K562 (cell line): ENCODE data around the gene FOSL1. TPM values are rescaled to one million over a fixed set of nuclear protein-coding genes. Genes with fewer than 3 reads are reported as not detected.
A peak's percentile ranks its signal among the peaks of the same experiment; 100 is the strongest.

ENCODE experiments used
- BMI1 ChIP-seq: fragments of 150-350 bp; IDR thresholded peaks from 2 replicates; pipeline ENCODE4 v1.6.1; 2014; ENCODE audit warnings: low read length
- CCAR2 ChIP-seq: fragments of 200-400 bp; formaldehyde crosslinking; IDR thresholded peaks from 2 replicates; pipeline ENCODE4 v1.6.1; 2017; ENCODE audit warnings: mild to moderate bottlenecking, low read depth, low read length
- CSDE1 ChIP-seq, 2 experiments: fragments of 450-650 bp; IDR thresholded peaks; 2 replicates each; pipeline ENCODE4 v1.6.1; 2016; ENCODE audit warnings: mild to moderate bottlenecking in 1 of 2
- CTBP1 ChIP-seq: fragments of 450-650 bp; IDR thresholded peaks from 2 replicates; pipeline ENCODE4 v1.6.1; 2016; ENCODE audit warnings: borderline replicate concordance
- DMBX1 ChIP-seq: fragments of 250-450 bp; sonication (Bioruptor Pico); IDR thresholded peaks from 2 replicates; pipeline ENCODE4 v1.8.0; 2022; ENCODE audit warnings: inconsistent platforms, mild to moderate bottlenecking, moderate library complexity, borderline replicate concordance
- FOXP1 ChIP-seq: sonication (generic); formaldehyde crosslinking; IDR thresholded peaks from 2 replicates; pipeline ENCODE4 v1.8.0; 2022; ENCODE audit warnings: mild to moderate bottlenecking, missing genetic modification reagents
- LCOR ChIP-seq: sonication (generic); formaldehyde crosslinking; IDR thresholded peaks from 2 replicates; pipeline ENCODE4 v1.8.0; 2022; ENCODE audit warnings: mild to moderate bottlenecking, missing genetic modification reagents
- NFIX ChIP-seq: fragments of 250-450 bp; sonication (Bioruptor Pico); IDR thresholded peaks from 2 replicates; pipeline ENCODE4 v1.4.0; 2020; ENCODE audit warnings: low read depth, mild to moderate bottlenecking, moderate library complexity
- NFYB ChIP-seq: IDR thresholded peaks from 2 replicates; pipeline ENCODE4 v1.6.1; 2011; ENCODE audit warnings: mild to moderate bottlenecking, moderate library complexity; ENCODE audit not compliant: insufficient read length; ENCODE audit errors: extremely low read depth
- RNF2 ChIP-seq: sonication (generic); IDR thresholded peaks from 2 replicates; pipeline ENCODE4 v1.6.1; 2016
- TARDBP ChIP-seq: fragments of 450-650 bp; IDR thresholded peaks from 2 replicates; pipeline ENCODE4 v1.6.1; 2016
- ZBTB1 ChIP-seq: sonication (generic); formaldehyde crosslinking; IDR thresholded peaks from 2 replicates; pipeline ENCODE4 v1.8.1; 2023; ENCODE audit warnings: missing genetic modification reagents, low read depth, mild to moderate bottlenecking, borderline replicate concordance
- polyA plus RNA-seq, 8 experiments: library from polyadenylated mRNA; depleted of rRNA in 4 of 8; stranded (reverse) in 5 of 8; unstranded in 3 of 8; fragments of >200 nt; fragmentation: Nextera tagmentation in 2 of 8; fragmentation: Illumina TruSeq in 1 of 8; extraction: Ambion mirVana in 2 of 8; extraction: Trizol in 1 of 8; gene quantifications; 2 replicates each; pipeline versions ENCODE4 v1.2.1 to v1.2.3, GENCODE V29; 2011 to 2014; ENCODE audit warnings: inconsistent platforms in 1 of 8, missing spikeins in 1 of 8
- total RNA-seq, 7 experiments: library from RNA; depleted of rRNA in 6 of 7; stranded (reverse); fragments of >200 nt in 6 of 7; fragmentation: Illumina TruSeq in 2 of 7; extraction: Trizol in 2 of 7; gene quantifications; 2 replicates each; pipeline versions ENCODE4 v1.2.1 to v1.2.3, GENCODE V29; 2011 to 2021; ENCODE audit warnings: low replicate concordance in 1 of 7
- TF ChIP-seq, protein P1 (sequence below): sonication (generic); formaldehyde crosslinking; IDR thresholded peaks from 2 replicates; pipeline ENCODE4 v1.8.0; 2022; ENCODE audit warnings: mild to moderate bottlenecking, missing genetic modification reagents
- TF ChIP-seq, protein P2 (sequence below): fragments of 450-650 bp; formaldehyde crosslinking; IDR thresholded peaks from 2 replicates; pipeline ENCODE4 v1.4.0; 2020; ENCODE audit warnings: mild to moderate bottlenecking, mixed read lengths
- TF ChIP-seq, protein P3 (sequence below): fragments of 450-650 bp; IDR thresholded peaks from 2 replicates; pipeline ENCODE4 v1.6.1; 2017; ENCODE audit warnings: mild to moderate bottlenecking, moderate library complexity
- TF ChIP-seq, protein P4 (sequence below): fragments of 450-650 bp; formaldehyde crosslinking; IDR thresholded peaks from 2 replicates; pipeline ENCODE4 v1.4.0; 2020; ENCODE audit warnings: mild to moderate bottlenecking
- TF ChIP-seq, protein P5 (sequence below): fragments of 250-450 bp; sonication (Bioruptor Pico); IDR thresholded peaks from 2 replicates; pipeline ENCODE4 v1.5.0; 2021; ENCODE audit warnings: mild to moderate bottlenecking, borderline replicate concordance
- TF ChIP-seq, protein P6 (sequence below): conservative IDR thresholded peaks from 2 replicates; pipeline ENCODE4 v1.6.1; 2011; ENCODE audit warnings: low read depth, mild to moderate bottlenecking, low read length; ENCODE audit not compliant: control insufficient read depth

FOSL1 gene
- total and polyA plus RNA-seq, 9 of the 15 experiments (the other 6 are each of a cell fraction or from before 2014, with no cell fraction given): 3.5 to 39.6 (median 10.0) TPM

DNA sequence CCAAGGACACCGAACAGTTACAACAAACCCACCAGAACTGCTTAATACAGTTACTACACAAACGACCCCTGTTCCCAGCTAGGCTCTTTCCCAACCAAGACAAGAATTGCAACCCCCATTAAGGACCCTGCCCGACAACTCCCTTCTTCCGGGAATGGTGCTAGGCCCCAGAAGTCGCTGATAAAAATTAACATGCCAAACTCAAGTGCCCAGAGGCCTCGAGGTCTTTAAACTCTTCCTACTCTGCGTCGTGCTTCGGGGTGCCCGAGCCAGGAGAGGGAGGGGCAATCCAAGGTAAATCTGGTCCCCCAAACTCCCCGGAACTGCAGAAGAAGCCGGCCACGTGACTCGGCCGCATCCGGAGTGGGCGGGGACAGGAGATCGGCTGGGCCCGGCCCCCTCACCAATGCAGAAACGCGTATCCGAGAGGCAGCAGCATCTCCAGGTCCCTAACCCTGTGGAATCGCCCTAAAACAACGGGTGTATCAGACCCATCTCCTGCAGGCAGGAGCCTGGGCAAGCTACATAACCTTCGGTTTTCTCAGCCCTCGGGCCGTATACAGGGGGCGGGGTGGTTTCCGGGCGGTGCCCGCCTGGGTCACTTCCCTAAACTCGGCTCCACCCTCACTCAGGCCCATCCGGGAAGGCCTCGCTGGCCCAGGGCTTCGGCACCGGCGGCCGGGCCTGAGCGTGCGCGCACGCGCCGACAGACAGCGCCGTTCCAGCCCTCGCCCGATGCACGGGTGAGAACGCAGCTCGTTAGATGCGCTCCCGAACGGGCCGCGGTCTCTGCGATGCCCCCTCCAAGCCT is 43.3 kb downstream of the FOSL1 start (continued):
- TF ChIP-seq, protein P1, sequence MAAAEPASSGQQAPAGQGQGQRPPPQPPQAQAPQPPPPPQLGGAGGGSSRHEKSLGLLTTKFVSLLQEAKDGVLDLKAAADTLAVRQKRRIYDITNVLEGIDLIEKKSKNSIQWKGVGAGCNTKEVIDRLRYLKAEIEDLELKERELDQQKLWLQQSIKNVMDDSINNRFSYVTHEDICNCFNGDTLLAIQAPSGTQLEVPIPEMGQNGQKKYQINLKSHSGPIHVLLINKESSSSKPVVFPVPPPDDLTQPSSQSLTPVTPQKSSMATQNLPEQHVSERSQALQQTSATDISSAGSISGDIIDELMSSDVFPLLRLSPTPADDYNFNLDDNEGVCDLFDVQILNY (CRISPR knock-in tag): no peak
- no peak for TF ChIP-seq RNF2
- no peak for TF ChIP-seq CSDE1 (IDR thresholded peaks at IDR 0.05)
- no peak for TF ChIP-seq CCAR2
- no peak for TF ChIP-seq ZBTB1 (CRISPR knock-in tag)
- TF ChIP-seq LCOR: peak; percentile 36; the same call in 1 of the 2 replicates
- TF ChIP-seq, protein P2, sequence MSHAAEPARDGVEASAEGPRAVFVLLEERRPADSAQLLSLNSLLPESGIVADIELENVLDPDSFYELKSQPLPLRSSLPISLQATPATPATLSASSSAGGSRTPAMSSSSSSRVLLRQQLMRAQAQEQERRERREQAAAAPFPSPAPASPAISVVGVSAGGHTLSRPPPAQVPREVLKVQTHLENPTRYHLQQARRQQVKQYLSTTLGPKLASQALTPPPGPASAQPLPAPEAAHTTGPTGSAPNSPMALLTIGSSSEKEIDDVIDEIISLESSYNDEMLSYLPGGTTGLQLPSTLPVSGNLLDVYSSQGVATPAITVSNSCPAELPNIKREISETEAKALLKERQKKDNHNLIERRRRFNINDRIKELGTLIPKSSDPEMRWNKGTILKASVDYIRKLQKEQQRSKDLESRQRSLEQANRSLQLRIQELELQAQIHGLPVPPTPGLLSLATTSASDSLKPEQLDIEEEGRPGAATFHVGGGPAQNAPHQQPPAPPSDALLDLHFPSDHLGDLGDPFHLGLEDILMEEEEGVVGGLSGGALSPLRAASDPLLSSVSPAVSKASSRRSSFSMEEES (CRISPR knock-in tag): peak; percentile 93
- TF ChIP-seq NFIX (CRISPR knock-in tag): no peak
- no peak for TF ChIP-seq DMBX1 (CRISPR knock-in tag)
- TF ChIP-seq CTBP1: 0 out of 2 replicates have a peak, but pooled peaks have one; percentile 51
- no peak for TF ChIP-seq NFYB
- TF ChIP-seq, protein P3, sequence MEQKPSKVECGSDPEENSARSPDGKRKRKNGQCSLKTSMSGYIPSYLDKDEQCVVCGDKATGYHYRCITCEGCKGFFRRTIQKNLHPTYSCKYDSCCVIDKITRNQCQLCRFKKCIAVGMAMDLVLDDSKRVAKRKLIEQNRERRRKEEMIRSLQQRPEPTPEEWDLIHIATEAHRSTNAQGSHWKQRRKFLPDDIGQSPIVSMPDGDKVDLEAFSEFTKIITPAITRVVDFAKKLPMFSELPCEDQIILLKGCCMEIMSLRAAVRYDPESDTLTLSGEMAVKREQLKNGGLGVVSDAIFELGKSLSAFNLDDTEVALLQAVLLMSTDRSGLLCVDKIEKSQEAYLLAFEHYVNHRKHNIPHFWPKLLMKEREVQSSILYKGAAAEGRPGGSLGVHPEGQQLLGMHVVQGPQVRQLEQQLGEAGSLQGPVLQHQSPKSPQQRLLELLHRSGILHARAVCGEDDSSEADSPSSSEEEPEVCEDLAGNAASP: no peak
- TF ChIP-seq FOXP1 (CRISPR knock-in tag): peak; percentile 38; the same call in 1 of the 2 replicates
- no peak for TF ChIP-seq TARDBP
- TF ChIP-seq, protein P4, sequence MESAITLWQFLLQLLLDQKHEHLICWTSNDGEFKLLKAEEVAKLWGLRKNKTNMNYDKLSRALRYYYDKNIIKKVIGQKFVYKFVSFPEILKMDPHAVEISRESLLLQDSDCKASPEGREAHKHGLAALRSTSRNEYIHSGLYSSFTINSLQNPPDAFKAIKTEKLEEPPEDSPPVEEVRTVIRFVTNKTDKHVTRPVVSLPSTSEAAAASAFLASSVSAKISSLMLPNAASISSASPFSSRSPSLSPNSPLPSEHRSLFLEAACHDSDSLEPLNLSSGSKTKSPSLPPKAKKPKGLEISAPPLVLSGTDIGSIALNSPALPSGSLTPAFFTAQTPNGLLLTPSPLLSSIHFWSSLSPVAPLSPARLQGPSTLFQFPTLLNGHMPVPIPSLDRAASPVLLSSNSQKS (CRISPR knock-in tag): no peak
- TF ChIP-seq BMI1: no peak
- TF ChIP-seq, protein P5, sequence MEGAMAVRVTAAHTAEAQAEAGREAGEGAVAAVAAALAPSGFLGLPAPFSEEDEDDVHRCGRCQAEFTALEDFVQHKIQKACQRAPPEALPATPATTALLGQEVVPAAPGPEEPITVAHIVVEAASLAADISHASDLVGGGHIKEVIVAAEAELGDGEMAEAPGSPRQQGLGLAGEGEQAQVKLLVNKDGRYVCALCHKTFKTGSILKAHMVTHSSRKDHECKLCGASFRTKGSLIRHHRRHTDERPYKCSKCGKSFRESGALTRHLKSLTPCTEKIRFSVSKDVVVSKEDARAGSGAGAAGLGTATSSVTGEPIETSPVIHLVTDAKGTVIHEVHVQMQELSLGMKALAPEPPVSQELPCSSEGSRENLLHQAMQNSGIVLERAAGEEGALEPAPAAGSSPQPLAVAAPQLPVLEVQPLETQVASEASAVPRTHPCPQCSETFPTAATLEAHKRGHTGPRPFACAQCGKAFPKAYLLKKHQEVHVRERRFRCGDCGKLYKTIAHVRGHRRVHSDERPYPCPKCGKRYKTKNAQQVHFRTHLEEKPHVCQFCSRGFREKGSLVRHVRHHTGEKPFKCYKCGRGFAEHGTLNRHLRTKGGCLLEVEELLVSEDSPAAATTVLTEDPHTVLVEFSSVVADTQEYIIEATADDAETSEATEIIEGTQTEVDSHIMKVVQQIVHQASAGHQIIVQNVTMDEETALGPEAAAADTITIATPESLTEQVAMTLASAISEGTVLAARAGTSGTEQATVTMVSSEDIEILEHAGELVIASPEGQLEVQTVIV (CRISPR knock-in tag): no peak
- TF ChIP-seq, protein P6, sequence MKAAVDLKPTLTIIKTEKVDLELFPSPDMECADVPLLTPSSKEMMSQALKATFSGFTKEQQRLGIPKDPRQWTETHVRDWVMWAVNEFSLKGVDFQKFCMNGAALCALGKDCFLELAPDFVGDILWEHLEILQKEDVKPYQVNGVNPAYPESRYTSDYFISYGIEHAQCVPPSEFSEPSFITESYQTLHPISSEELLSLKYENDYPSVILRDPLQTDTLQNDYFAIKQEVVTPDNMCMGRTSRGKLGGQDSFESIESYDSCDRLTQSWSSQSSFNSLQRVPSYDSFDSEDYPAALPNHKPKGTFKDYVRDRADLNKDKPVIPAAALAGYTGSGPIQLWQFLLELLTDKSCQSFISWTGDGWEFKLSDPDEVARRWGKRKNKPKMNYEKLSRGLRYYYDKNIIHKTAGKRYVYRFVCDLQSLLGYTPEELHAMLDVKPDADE: no peak; the same call in none of the 2 replicates
